IMR-90 (cell line): ENCODE data around the gene PPARG. TPM values are rescaled to one million over a fixed set of nuclear protein-coding genes. Genes with fewer than 3 reads are reported as not detected.

Experiments
- ATAC-seq: fragments of 200-7000 bp; cut with Tn5 transposase; 2 replicates; pipeline ENCODE4 v1.9.1; 2020; ENCODE audit warnings: low read depth, mild to moderate bottlenecking, moderate library complexity
- BruUV-seq: library from RNA; stranded (reverse); fragments of 400-500 nt; replicated peaks from 2 replicates; lab custom pipeline; 2021; lab: Mats Ljungman, UMichigan
- CTCF ChIA-PET: fragments of 300-600 bp; formaldehyde crosslinking; extraction: SDS; loops from one replicate; lab custom pipeline; 2021; ENCODE audit warnings: antibody characterized with exemption; lab: Yijun Ruan, JAX
- POLR2A ChIA-PET: fragments of 300-600 bp; sonication (Branson Sonifier 250); formaldehyde crosslinking; loops from one replicate; lab custom pipeline; 2022; ENCODE audit warnings: antibody characterized with exemption; ENCODE audit not compliant: unreplicated experiment; lab: Charles Lee
- DNase-seq: peaks from one replicate; pipeline ENCODE4 v3.0.0; 2013
- H2AFZ ChIP-seq: replicated peaks from 2 replicates; pipeline ENCODE3; 2013; ENCODE audit warnings: low read length, mild to moderate bottlenecking; ENCODE audit not compliant: poor library complexity
- H2AK5ac ChIP-seq: 2 replicates; pipeline ENCODE4 v1.6.1; 2013; ENCODE audit warnings: low read depth, low read length, inconsistent platforms
- H2AK9ac ChIP-seq: replicated peaks from 2 replicates; pipeline ENCODE3; 2013; ENCODE audit warnings: mild to moderate bottlenecking, low read depth, low read length, moderate library complexity; ENCODE audit not compliant: poor library complexity
- H2BK120ac ChIP-seq: 2 replicates; pipeline ENCODE4 v1.6.1; 2013; ENCODE audit warnings: low read depth, low read length, inconsistent platforms
- H2BK15ac ChIP-seq: 3 replicates; pipeline ENCODE4 v1.6.1; 2013; ENCODE audit warnings: low read depth, low read length, inconsistent platforms
- H2BK20ac ChIP-seq: 2 replicates; pipeline ENCODE4 v1.6.1; 2013; ENCODE audit warnings: low read depth, mild to moderate bottlenecking, inconsistent platforms, low read length, moderate library complexity
- H2BK5ac ChIP-seq: 2 replicates; pipeline ENCODE4 v1.6.1; 2013; ENCODE audit warnings: mild to moderate bottlenecking, low read depth, low read length, inconsistent platforms; ENCODE audit not compliant: poor library complexity, severe bottlenecking
- H3K14ac ChIP-seq: replicated peaks from 2 replicates; pipeline ENCODE4 v1.6.1; 2013; ENCODE audit warnings: low read depth, low read length, inconsistent platforms
- H3K18ac ChIP-seq: 2 replicates; pipeline ENCODE4 v1.6.1; 2013; ENCODE audit warnings: low read depth, low read length, control low read depth
- H3K23ac ChIP-seq: 2 replicates; pipeline ENCODE4 v1.6.1; 2013; ENCODE audit warnings: low read depth, low read length, inconsistent platforms
- H3K27ac ChIP-seq: 2 replicates; pipeline ENCODE4 v1.5.1; 2013; ENCODE audit warnings: mild to moderate bottlenecking, control low read depth, low read length; ENCODE audit not compliant: insufficient read depth
- H3K27me3 ChIP-seq: 2 replicates; pipeline ENCODE4 v1.6.1; 2013; ENCODE audit warnings: low read length; ENCODE audit not compliant: control insufficient read depth, insufficient read depth
- H3K36me3 ChIP-seq: 2 replicates; pipeline ENCODE4 v1.6.1; 2013; ENCODE audit warnings: low read length, mixed read lengths; ENCODE audit not compliant: control insufficient read depth, insufficient read depth
- H3K4ac ChIP-seq: 2 replicates; pipeline ENCODE4 v1.6.1; 2013; ENCODE audit warnings: low read depth, low read length, inconsistent platforms
- H3K4me1 ChIP-seq: 2 replicates; pipeline ENCODE4 v1.6.1; 2013; ENCODE audit warnings: low read length, mixed read lengths; ENCODE audit not compliant: control insufficient read depth, insufficient read depth
- H3K4me2 ChIP-seq: 2 replicates; pipeline ENCODE4 v1.6.1; 2013; ENCODE audit warnings: low read depth, mild to moderate bottlenecking, control low read depth, low read length, moderate library complexity
- H3K4me3 ChIP-seq: 2 replicates; pipeline ENCODE4 v1.5.1; 2013; ENCODE audit warnings: low read depth, mild to moderate bottlenecking, control low read depth, low read length, moderate library complexity; ENCODE audit not compliant: insufficient read depth
- H3K56ac ChIP-seq: 2 replicates; pipeline ENCODE4 v1.6.1; 2013; ENCODE audit warnings: low read length, inconsistent platforms; ENCODE audit not compliant: insufficient read depth; ENCODE audit errors: extremely low read depth
- H3K79me1 ChIP-seq, 2 experiments: 2 replicates each; pipeline ENCODE4 v1.6.1; 2013; ENCODE audit warnings: low read length in 2 of 2, inconsistent platforms in 1 of 2, low read depth in 1 of 2
- H3K9ac ChIP-seq: 2 replicates; pipeline ENCODE4 v1.6.1; 2013; ENCODE audit warnings: low read depth, low read length, control low read depth
- H3K9me1 ChIP-seq: 2 replicates; pipeline ENCODE4 v1.6.1; 2013; ENCODE audit warnings: low read length, inconsistent platforms; ENCODE audit not compliant: insufficient read depth
- H3K9me3 ChIP-seq: 2 replicates; pipeline ENCODE4 v1.6.1; 2013; ENCODE audit warnings: low read length; ENCODE audit not compliant: control insufficient read depth, insufficient read depth
- H4K20me1 ChIP-seq: 2 replicates; pipeline ENCODE4 v1.6.1; 2013; ENCODE audit warnings: low read length, inconsistent platforms; ENCODE audit not compliant: insufficient read depth
- H4K5ac ChIP-seq: 2 replicates; pipeline ENCODE4 v1.6.1; 2013; ENCODE audit warnings: mild to moderate bottlenecking, low read depth, low read length, control low read depth
- H4K8ac ChIP-seq, 2 experiments: 2 replicates each; pipeline ENCODE4 v1.6.1; 2013; ENCODE audit warnings: low read depth in 2 of 2, low read length in 2 of 2, control low read depth in 1 of 2, inconsistent platforms in 1 of 2
- H4K91ac ChIP-seq: 2 replicates; pipeline ENCODE4 v1.6.1; 2013; ENCODE audit warnings: low read depth, low read length, inconsistent platforms; ENCODE audit not compliant: insufficient read depth
- RAD21 ChIP-seq: IDR thresholded peaks from 2 replicates; pipeline ENCODE4 v1.6.1; 2012; ENCODE audit warnings: low read length, improper control_type of control experiment
- RCOR1 ChIP-seq: IDR thresholded peaks from 2 replicates; pipeline ENCODE4 v1.6.1; 2012; ENCODE audit warnings: mild to moderate bottlenecking, low read length, improper control_type of control experiment; ENCODE audit not compliant: insufficient replicate concordance
- WGBS, 2 experiments: methylation state at CpG; one replicate each; pipeline versions ENCODE4 v1.1.5 to v1.1.7; 2013; ENCODE audit warnings: missing lambda C conversion rate in 2 of 2; ENCODE audit not compliant: insufficient read length in 1 of 2; ENCODE audit errors: extremely low coverage in 2 of 2; 5-methylcytosine and 5-hydroxymethylcytosine counted together
- dilution Hi-C: fragments of 300-500 bp; cut with HindIII; formaldehyde crosslinking; loops from one replicate; pipeline ENCODE4 v1.14.3; 2018; ENCODE audit warnings: low sequenced_read_pairs; ENCODE audit not compliant: unreplicated experiment
- in situ Hi-C: fragments of 300-500 bp; cut with MboI; formaldehyde crosslinking; loops from 3 replicates; pipeline ENCODE4 v1.14.3; 2019; ENCODE audit warnings: low sequenced_read_pairs, inconsistent platforms, mixed read lengths
- intact Hi-C: fragments of 100-400 bp; cut with micrococcal nuclease; formaldehyde crosslinking; loops from 2 replicates; pipeline ENCODE4 v1.10.0; 2022
- polyA plus RNA-seq, 3 experiments: library from polyadenylated mRNA; depleted of rRNA; stranded (reverse); fragments of >200 nt; gene quantifications; 2 replicates each; pipeline ENCODE4 v1.2.3, GENCODE V29; 2012; ENCODE audit warnings: low replicate concordance in 1 of 3
- total RNA-seq: library from RNA; depleted of rRNA; stranded (reverse); fragments of >200 nt; gene quantifications from 2 replicates; pipeline ENCODE4 v1.2.3, GENCODE V29; 2012

The PPARG gene
- total and polyA plus RNA-seq, 2 of the 4 experiments (the other 2 are of a cell fraction): 11.2 to 23.8 TPM

DNA sequence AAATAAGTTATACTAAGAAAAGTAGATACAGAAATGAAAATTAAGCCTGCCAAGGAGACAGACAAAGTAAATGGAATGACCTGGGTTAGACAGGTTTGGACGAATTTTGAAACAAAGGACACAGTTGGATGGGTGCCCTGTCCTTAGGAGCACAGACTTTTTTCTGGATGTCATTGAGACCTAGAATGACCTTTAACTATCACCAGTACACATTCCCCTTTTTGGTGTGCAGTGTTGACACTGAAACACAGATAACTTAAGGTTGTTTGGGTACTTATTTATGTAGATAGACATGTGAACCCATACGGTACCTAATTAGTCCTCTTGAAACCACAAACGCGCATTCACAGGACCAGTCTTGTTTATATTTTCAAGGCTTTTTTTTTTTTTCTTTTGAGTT lies 86.7 kb downstream of the PPARG start:
- H4K20me1 ChIP-seq: no peaks in the 10 kb centered on the region
- no peaks in the 10 kb centered on the region for H3K27me3 ChIP-seq
- no peak for ATAC-seq
- intact Hi-C loops (no loop called here), in situ Hi-C loops (no loop called here), dilution Hi-C loops (no loop called here)
- H3K23ac ChIP-seq: no peak overlapping the region
- no peak overlapping the region for H2AFZ ChIP-seq
- peaks cover 3% of the 10 kb centered on the region for H3K9me1 ChIP-seq
- no peak overlapping the region for H3K4me2 ChIP-seq
- H2BK20ac ChIP-seq: peak overlapping the region; percentile 3; the same call in 1 of the 2 replicates
- no peak for TF ChIP-seq RCOR1
- no peak for TF ChIP-seq RAD21
- no peak overlapping the region for H2AK5ac ChIP-seq
- DNase-seq: no peak
- H3K36me3 ChIP-seq: no peaks in the 10 kb centered on the region; the same call in 1 of the 2 replicates
- no peak overlapping the region for H3K4me3 ChIP-seq
- no peak overlapping the region for H4K91ac ChIP-seq
- no peak overlapping the region for H3K14ac ChIP-seq
- H4K5ac ChIP-seq: no peak overlapping the region
- H3K4me1 ChIP-seq: peaks cover 12% of the 10 kb centered on the region
- BruUV-seq: no TSS peak
- no peak overlapping the region for H3K18ac ChIP-seq
- H2BK15ac ChIP-seq: no peak overlapping the region
- H3K56ac ChIP-seq: no peak overlapping the region
- no peak overlapping the region for H2AK9ac ChIP-seq
- peak overlapping the region; percentile 3; the same call in 1 of the 2 replicates for H2BK120ac ChIP-seq
- H3K27ac ChIP-seq: no peak overlapping the region
- H3K9me3 ChIP-seq: no peaks in the 10 kb centered on the region
- ChIA-PET CTCF (no interaction called here), POLR2A (interaction anchor here (0.6 kb wide), 1 partner anchor 1021 kb away, joined by 3 read pairs; no protein-coding TSS in a partner anchor)
- H4K8ac ChIP-seq: 0 out of 4 replicates have a peak overlapping the region, but pooled peaks of 1 of the 2 experiments have one; percentile 7
- no peak overlapping the region for H3K4ac ChIP-seq
- H2BK5ac ChIP-seq: no peak overlapping the region
- peaks cover 0 to 4% of the 10 kb centered on the region in 2 experiments; a peak in 1 of 4 replicates for H3K79me1 ChIP-seq
- no peak overlapping the region for H3K9ac ChIP-seq
- no CpG with 5 or more reads among the region's 4 CpGs for WGBS, 2 experiments
